HG03575 (cell line): Measurements from ENCODE around the gene GIN1.
"Not testable (repeated sequence)": the region's sequence is repeated elsewhere in the genome, so short reads cannot be mapped to it uniquely, and the experiment has no call there.

Experiments
- ATAC-seq: cut with Tn5 transposase; IDR thresholded peaks from one replicate; pipeline ENCODE4 v1.9.1; 2021; ENCODE audit not compliant: unreplicated experiment, insufficient number of reproducible peaks, low FRiP score; ENCODE audit errors: extremely low read depth

The GIN1 gene, protein sequence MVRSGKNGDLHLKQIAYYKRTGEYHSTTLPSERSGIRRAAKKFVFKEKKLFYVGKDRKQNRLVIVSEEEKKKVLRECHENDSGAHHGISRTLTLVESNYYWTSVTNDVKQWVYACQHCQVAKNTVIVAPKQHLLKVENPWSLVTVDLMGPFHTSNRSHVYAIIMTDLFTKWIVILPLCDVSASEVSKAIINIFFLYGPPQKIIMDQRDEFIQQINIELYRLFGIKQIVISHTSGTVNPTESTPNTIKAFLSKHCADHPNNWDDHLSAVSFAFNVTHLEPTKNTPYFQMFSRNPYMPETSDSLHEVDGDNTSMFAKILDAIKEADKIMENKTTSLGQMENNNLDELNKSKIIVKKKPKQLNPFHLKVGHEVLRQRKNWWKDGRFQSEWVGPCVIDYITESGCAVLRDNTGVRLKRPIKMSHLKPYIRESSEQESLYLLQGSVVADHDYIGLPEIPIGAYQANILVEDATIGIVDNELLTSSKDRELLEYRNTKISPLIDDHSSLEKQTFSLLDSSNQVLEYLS

DNA sequence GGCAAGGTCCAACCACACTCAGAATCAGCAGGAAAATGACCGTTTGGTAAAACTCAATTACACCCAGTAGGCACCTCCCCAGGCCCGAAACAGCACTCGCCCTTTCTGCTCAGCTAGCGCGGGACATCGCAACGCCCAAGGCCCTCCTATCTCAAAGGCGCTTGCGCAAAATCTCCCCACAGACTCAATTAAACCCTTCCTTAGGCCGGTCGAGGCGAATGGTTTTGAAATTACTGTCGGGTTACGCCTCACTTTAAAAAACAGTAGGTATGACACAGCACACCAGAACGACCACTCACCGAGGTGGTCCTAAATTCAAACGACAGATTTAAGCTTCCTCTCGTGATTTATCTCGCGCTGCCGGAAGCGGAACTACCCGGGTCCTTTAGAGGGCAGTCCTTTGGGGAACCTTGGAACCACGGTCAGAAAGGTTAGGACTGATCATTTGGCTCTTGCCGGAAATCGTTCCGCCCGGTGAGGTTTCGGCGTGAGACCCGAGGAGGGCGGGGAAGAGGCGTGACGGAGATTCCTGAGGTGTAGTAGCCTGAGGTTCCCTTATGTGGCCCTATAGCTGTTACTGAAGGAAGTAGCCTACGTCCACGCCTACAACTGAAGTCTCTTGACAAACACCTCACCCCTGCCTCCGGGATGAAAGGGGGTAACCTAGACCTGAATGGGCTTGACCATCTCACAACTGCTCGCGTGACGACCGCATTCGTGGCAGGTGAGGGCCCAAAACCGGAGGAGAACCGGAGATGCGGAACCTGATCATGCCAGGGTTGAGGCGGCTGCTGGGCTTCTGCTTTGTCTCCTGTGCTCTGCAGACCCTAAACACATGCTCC lies at the start of gene GIN1, which contains the start of gene PPIP5K2:
Gene GIN1 (minus strand): TSS at position 374 of the 842 bp plus-strand sequence. CDS start 11,431 bp downstream, outside the sequence.
Gene PPIP5K2 (plus strand): TSS at position 537 of the 842 bp plus-strand sequence. CDS start 9,289 bp downstream, outside the sequence.
- ATAC-seq: peak; percentile 89

DNA sequence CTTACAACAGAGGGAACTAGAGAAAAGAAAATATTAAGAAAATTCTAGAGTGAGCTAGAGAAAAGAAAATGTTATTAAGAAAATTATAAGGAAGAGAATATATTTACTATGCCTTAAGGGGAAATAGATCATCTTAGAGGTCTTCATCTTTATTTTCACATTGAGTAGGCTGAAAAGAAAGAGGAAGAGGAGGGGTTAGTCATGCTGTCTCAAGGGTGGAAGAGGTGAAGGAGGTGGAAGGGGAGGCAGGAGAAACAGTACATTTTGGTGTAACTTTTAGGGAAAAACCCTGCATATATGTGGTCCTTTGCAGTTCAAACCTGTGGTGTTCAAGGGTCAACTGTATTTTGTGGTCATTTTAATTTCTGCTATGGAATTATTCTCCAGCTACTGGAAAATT lies 46.8 kb upstream of the GIN1 start:
- no peak for ATAC-seq

DNA sequence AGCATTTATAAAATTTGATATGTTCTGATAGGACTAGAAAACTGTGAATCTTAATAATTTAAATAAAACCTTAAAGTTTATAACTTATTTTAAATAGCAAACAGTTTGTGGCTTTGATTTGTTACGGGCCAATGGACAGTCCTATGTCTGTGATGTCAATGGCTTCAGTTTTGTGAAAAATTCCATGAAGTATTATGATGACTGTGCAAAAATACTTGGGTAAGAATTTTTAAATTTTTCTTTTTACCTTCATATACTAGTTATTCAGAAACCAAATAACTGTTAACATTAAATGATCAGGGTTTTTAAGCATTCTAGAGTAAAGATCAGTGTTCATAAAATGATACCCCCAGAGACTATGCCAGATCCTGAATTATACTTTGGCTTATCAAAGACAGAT lies 31.2 kb upstream of the GIN1 start:
- ATAC-seq: no peak

DNA sequence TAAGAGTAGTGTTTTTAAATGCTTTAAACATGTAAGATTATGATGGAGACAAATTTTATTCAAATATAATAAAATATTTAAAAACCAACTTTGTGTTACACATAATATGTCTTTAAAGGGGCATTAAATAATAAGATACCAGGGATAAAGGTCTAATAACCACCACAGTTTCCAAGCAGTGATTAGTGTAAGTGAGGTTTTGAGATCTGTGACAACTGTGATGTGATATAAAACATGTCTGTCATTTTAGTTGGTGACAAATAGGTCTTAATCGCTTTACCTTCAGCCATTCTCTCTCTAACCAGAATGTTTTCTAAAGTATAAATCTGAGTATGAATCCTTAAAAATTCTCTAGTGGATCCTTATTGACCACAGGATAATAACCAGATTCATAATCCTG lies 28.3 kb upstream of the GIN1 start:
- ATAC-seq: no peak

DNA sequence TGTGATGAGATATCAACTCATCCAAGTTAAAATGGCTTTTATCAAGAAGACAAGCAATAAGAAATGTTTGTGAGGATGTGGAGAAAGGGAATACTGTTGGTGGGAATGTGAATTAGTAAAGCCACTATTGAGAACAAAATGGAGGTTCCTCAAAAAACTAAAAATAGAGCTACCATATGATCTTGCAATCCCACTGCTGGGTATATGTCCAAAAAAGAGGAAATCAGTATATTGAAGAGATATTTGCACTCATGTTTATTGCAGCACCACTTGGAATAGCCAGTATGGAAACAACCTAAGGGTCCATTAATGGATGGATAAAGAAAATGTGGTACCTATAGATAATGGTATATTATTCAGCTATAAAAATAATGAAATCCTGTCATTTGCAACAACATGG lies 25.3 kb upstream of the GIN1 start:
- ATAC-seq: no peak

DNA sequence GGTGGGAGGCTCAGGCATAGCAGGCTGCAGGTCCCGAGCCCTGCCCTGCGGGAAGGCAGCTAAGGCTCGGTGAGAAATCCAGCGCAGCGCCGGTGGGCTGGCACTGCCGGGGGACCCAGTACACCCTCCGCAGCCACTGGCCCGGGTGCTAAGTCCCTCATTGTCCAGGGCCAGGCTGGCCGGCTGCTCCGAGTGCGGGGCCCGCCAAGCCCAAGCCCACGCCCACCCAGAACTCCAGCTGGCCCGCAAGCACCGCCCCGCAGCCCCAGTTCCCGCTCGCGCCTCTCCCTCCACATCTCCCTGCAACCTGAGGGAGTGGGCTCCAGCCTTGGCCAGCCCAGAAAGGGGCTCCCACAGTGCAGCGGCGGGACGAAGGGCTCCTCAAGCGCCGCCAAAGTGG lies 22.2 kb upstream of the GIN1 start:
- ATAC-seq: not testable (repeated sequence)

DNA sequence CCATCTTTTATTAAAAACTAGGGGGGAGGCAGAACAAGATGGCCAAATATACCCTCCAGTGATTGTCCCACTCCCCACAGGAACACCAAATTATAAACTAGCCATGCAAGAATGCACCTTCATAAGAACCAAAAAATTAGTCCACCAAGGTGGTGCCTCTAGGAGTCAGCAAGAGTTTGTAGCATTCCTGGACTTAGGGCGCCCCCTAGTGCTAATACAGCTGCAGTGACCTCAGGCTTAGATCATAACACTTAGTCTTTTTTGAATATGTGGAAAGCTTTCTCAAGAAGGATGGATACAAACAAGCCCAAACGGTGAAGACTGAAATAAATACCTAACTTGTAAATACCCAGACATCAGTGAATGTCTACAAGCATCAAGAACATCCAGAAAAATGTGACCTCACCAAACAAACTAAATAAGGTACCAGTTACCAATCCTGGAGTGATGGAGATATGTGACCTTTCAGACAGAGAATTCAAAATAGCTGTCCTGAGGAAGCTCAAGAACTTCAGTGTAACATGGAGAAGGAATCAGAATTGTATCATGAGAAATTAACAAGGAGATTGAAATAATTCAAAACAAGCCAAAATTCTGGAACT lies 19.4 kb upstream of the GIN1 start:
- ATAC-seq: peak; percentile 93

DNA sequence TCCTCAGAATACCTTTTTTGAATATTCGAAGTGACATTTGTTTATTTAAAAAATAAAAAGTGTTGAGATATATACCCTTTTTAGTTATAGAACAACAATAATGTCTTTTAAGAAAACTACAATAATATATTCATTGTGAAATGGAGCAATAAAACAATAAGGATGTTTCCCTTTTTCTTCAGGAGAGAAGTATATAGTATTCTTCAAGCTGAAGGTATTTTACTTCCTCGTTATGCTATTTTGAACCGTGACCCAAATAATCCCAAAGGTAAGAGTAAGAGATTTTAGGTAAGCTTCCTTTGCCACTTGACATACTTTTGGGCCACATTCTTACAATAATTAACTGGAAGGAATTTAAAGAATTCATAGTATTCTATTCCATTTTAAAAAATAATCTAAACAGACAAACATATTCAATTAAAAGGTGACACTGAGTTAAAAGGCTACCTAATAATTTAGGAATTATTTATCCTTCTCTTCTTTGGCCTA lies 18.3 kb upstream of the GIN1 start:
- no peak for ATAC-seq

DNA sequence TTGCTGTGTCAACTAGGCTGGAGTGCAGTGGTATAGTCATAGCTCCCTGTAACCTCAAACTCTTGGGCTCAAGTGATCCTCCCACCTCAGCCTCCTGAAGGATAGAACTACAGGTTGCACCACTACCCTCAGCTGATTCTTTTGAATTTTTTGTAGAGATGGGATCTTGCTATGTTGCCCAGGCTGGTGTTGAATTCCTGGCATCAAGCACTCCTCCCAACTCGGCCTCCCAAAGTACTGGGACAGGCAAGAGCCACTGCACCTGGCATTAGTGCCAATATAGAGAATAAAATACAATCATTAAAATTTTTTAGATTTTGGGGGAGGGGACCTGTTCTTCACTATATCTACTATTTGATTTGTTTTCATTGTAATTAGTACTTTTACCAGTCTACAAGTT lies 15.5 kb upstream of the GIN1 start:
- no peak for ATAC-seq

DNA sequence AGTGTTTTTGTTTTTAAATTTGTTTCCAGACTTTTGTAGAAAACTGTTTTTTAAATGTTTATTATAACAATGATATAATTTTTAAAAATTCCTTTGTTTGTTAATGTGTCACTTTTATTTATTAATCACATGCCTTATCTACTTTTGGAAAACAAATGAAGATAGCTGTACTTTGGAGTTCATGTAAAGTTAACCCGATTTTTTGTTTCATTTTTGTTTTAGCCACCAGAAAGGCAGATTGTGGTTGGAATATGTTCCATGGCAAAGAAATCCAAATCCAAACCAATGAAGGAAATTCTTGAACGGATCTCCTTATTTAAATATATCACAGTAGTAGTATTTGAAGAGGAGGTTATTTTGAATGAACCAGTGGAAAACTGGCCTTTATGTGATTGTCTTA lies 13.3 kb upstream of the GIN1 start:
- ATAC-seq: no peak

DNA sequence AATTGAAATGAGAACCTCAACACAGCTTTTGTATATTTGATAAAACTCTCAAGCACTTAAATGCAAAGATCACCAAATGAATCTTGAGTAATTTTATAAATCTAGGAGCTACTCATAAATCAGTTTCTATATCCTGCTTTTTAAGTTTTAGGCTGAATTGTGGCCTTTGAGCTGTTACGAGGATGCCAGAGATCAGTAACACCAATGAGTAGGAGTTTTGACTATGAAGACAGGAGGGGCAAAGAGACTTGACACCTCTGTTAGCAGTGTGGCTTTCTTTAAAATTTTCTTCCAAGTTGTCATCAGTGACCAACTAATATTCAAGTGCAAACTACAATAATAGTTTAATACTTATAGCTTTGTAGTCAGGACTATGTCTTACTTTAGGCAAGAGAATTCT lies 12.7 kb upstream of the GIN1 start:
- no peak for ATAC-seq

DNA sequence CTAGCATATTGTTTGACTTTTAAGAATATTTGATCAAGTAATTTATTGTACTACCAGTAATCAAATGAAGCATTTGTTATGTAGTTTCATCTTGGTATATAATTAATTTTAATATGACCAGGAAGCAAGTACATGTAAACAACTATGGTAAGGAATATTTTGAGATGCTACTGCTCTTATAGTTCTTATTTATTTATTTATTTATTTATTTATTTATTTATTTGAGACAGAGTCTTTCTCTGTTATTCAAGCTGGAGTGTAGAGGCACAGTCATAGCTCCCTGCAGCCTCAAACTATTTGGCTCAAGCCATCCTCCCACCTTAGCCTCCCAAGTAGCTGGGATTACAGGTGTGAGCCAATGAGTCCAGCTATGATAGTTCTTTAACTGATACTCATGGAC lies 8.3 kb upstream of the GIN1 start:
- no peak for ATAC-seq

DNA sequence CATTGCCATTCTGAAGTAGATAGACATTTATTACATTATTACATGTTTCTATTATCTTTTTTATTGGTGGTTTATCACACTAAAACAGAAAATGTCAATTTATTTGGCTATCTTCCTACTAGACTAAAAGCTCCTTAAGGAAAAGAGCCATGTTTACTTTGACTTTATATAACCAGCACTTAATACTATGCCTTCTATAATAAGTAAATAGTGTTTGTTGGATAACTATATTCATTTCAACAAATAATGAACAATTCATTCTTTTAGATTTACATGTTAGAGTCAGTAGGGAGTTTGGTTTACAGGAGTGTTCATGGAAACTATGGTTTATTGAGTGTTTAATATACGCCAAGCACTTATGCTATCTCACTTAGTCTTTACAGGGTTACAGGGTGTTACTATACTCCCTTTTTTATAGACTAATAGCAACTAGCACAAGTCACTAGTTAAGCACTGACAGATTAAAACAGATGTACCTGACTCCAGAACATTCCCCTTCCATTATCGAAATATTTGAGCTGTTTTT lies 7.4 kb upstream of the GIN1 start:
- ATAC-seq: no peak

DNA sequence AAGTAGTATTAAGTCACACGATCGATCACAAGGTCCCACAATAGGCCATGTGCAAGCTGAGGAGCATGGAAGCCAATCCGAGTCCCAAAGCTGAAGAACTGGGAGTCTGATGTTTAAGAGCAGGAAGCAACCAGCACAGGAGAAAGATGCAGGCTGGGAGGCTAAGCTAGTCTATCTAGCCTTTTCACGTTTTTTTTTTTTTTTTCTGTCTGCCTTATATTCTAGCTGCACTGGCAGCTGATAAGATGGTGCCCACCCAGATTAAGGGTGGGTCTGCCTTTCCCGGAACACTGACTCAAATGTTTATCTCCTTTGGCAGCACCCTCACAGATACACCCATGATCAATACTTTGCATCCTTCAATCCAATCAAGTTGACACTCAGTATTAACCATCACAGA lies 6.6 kb upstream of the GIN1 start:
- ATAC-seq: no peak

DNA sequence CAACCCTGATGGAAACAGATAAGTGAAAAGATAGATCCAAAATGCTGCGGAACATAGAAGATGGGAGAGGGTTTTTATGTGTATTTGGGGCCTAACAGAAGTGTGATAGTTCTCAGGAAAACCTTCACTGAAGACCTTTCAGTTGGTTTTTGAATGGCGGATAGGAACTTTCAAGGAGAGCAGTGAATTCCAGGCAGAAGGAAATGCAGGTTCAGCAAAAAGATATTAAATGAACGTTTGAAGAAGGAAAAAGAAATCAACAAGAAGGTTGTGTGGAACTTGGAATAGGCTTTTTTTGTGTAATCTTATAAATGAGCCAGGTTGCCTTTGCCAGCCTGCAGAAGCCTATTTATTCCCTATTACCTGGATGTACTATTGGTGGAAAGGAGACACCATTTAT lies 2.3 kb upstream of the GIN1 start:
- no peak for ATAC-seq

DNA sequence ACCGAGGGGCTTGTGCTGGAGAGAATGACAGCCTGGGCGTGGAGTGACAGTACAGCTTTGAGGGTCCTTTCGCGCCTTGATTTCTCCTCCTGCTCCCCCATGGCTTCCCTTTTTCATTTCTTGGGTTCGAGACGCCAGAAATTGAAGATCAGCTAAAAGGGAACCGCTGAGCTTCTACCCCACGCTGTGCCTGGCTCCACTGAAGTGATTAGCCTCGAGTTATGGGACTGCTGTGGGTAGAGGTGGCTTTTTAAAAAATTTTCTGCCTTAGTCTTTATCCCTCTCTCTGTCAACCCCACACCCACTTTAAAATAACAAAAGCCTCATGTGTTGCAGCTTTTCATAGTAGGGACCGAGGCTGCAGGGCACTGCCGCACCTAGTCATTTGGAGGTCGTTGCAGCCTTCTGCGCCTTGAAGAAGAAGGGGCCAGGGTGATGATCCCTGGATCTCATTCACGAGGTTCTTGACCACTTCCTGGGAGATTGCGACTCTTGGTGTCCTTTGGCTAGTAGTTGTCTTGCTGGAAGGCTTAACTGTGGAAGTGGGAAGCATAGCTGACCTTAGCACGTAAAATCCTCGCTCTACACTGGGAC lies 766 bp upstream of the GIN1 start:
- no peak for ATAC-seq

DNA sequence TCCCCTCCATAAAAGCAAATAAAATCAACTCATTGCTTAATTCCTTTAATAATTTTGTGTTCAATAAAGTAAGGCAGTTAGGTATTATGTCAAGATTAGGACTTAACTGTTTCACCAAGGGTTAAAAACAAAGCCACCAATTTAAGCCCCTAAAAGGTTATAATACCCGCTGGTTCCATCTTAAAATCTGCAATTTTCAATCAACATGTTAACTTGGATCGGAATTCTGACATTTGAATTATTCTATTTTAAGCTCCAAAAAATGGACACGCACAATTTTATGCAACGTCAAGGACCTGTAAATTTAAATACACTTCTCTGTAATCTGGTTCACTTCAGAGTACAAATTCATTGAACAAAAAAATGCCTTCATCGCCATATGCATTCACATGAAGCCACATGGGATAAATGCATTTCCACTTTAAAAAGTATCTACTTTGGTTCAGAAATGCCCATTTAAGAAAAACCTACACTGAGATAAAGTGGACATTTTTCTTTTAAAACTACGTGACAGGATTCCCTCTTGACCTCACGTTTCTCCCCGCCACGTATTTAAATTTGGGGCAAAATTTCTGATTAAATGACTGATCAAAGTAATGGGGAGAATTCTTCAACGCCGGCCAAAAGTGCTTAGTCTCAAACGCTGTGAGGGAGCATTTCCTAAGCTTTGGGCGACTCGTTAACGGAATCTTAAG lies 721 bp downstream of the GIN1 start:
- ATAC-seq: no peak

DNA sequence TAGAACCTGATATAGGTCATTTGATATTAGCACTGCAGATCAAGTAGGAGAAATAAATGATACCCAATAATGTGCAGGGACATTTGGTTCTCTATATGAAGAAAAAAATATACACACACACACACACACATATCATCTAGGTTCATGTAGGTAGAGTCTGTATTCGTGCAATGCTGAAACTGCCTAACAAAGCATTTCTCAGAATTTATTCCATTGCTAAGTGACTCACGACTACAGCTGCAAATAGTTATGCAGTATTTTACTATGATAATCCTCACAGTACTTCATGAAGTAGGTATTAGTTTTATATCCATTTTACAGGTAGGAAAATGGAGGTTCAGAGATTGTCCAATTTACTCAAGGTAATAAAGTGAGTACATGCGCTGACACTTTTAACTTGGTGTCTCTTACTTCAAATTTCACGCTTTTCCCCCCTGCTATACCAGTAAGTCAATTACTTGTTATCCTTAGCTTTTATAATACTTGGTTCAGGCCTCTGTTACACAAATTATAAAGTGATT lies 2.4 kb downstream of the GIN1 start:
- no peak for ATAC-seq
